IPS-15b (cell line): ENCODE results near the gene ZBTB17.

ENCODE experiments used
- H3K27me3 ChIP-seq: one replicate; pipeline ENCODE4 v1.6.1; 2013; ENCODE audit warnings: low read length; ENCODE audit not compliant: control insufficient read depth, insufficient read depth
- H3K36me3 ChIP-seq: one replicate; pipeline ENCODE4 v1.6.1; 2013; ENCODE audit warnings: low read length; ENCODE audit not compliant: control insufficient read depth, insufficient read depth
- H3K4me1 ChIP-seq: one replicate; pipeline ENCODE4 v1.6.1; 2013; ENCODE audit warnings: mild to moderate bottlenecking, low read length; ENCODE audit not compliant: control insufficient read depth, insufficient read depth
- H3K4me3 ChIP-seq: one replicate; pipeline ENCODE4 v1.5.1; 2013; ENCODE audit warnings: low read depth, low read length
- H3K9ac ChIP-seq: one replicate; pipeline ENCODE4 v1.6.1; 2013; ENCODE audit warnings: low read depth, mild to moderate bottlenecking, low read length
- H3K9me3 ChIP-seq: one replicate; pipeline ENCODE4 v1.6.1; 2013; ENCODE audit warnings: mild to moderate bottlenecking, low read length; ENCODE audit not compliant: control insufficient read depth, insufficient read depth

ZBTB17 gene

DNA sequence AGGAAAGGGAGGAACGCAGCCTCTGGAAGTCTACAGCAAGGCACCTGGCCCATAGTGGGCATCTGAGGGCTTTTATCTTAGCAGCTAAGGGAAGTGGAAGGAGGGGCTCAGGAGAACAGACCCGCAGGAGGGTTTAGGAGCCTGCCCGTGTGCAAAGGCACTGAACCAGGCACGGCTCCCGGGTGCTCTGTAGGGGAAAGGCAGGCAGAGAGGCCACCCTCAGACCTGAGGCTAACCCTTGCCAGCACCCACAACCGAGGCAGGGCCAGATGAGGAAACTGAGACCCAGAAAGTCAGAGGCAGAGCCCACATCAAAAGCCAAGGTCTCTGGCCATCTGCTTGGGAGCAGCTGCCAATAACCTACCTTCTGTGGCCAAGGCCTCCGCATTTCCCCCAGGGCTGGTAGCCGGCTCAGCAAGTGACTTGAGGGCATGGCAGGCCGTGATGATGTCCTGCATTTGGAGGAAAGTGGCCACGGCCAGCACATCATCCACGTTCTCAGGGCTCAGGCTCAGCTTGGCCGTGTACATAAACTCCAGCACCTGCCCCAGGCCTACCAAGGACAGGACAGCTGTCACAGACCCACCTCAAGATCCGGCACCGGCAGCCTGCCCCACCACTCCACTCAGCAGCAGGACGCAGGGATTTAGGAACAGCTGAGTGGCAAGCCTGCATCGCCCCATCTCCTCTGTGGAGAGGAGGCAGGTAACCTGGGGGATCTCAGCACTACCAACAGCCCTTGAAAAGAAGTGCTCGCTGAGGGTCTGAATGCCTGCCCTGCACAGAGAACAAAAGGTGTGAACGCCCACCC, 29.1 kb downstream of the ZBTB17 start:
- Histone ChIP-seq H3K4me1 (peaks cover 2% of the 10 kb centered on the region), H3K4me3 (no peak overlapping the region), H3K9me3 (no peaks in the 10 kb centered on the region), H3K9ac (no peak overlapping the region), H3K36me3 (peaks cover 46% of the 10 kb centered on the region), H3K27me3 (no peaks in the 10 kb centered on the region)

DNA sequence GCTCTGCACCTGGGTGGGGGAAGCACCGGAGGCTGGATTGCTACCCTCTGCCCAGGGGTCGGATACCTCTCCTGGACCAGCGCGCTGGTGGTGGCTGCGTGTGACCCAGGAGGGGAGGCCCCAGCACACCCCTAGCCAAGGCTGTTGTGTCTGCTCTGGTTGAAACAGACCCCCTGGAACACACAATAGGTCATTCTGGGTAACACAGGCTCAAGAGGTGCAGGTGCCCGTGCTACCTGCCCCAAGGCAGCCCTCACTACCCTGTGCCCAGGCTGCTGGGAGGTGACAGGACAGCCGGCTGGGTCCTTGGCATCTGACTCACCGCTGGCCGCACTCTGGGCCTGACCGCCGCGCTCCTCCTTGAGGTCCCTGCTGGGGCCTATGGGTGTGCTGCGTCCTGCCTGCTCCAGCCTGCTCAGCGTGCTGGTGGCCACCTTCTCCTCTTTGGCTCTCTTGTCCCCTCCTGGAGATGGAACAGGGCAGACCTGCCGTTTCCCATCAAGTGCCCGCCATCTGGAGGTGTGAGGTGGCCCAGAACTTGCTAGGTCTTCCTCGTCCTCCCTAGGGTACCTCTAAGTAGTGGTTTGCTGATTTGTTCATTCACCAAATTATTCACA, 30.0 kb downstream of the ZBTB17 start:
- Histone ChIP-seq H3K4me3 (no peak overlapping the region), H3K4me1 (peaks cover 2% of the 10 kb centered on the region), H3K27me3 (no peaks in the 10 kb centered on the region), H3K9ac (no peak overlapping the region), H3K36me3 (peaks cover 50% of the 10 kb centered on the region), H3K9me3 (no peaks in the 10 kb centered on the region)

DNA sequence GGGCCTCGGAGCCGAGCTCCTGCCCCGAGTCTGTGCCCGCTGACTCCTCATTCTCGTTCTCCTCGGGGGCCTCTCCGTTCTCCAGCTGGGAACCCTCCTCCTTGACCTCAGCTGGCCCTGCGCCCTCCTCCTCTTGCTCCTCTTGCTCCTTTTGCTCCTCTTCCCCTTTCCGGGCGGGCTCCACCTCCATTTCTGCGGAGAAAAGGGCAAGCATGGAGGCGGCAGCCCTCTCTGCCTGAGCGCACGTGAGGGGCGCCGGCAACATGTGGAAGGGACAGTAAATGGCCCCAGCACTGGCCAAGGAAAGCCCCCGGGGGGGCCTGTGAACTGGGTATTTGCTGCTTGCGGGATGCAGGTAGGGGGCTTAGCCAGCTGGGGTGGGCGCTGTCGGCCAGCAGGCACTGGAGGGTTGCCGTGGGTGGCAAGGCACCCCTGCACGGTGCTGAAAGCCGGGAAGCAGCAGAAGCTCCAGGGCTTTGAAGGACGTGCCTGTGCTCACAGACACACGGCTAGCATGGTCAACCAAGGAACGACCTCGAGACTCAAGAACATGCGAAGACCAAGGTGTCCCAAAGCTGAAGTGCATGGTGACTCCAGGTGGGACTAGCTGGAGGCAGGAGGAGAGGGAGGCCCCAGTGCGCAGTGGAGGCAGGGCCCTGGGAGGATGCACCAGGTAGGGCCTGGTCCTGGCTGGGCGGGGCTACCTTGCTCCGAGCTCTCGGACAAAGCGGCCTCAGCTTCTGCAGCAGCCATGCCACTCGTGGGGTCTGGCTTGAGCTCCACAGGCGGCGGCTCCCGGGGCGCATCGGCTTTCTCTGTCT, 30.7 kb downstream of the ZBTB17 start:
- H3K9me3 ChIP-seq, result no peaks in the 10 kb centered on the region
- no peak overlapping the region for H3K9ac ChIP-seq
- H3K36me3 ChIP-seq, result peaks cover 55% of the 10 kb centered on the region
- H3K27me3 ChIP-seq, result no peaks in the 10 kb centered on the region
- peaks cover 2% of the 10 kb centered on the region for H3K4me1 ChIP-seq
- H3K4me3 ChIP-seq, result no peak overlapping the region

DNA sequence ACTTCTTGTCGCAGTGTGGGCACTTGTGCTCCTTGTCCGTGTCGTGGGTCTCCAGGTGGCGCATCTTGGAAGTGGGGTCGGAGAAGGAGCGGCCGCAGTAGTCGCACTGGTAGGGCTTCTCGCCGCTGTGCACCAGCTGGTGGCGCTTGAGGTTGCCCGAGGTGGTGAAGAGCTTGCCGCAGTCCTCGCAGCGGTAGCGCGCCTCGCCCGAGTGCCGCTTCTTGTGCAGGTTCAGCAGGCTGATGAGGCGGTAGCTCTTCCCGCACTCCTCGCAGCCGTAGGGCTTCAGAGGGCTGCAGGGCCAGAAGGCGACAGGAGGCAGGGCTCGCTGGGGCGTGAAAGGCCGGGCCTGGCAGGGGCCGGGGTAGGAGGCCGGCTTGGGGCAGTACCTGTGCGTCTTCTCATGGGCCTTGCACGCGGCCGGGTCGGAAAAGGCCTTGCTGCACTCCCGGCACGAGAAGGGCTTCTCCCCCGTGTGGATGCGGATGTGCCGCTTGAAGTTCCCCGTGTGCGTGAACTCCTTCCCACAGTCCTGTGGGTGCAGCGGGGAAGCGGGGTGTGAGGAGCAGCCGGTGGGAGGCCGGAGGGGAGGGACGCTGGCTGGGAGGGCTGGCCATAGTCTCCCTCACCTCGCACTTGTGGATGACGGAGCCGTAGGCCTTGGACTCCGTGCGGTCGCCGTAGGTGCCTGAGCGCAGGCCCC, 31.4 kb downstream of the ZBTB17 start:
- Histone ChIP-seq H3K9ac (no peak overlapping the region), H3K4me1 (no peaks in the 10 kb centered on the region), H3K27me3 (no peaks in the 10 kb centered on the region), H3K9me3 (no peaks in the 10 kb centered on the region), H3K36me3 (peaks cover 59% of the 10 kb centered on the region), H3K4me3 (no peak overlapping the region)

DNA sequence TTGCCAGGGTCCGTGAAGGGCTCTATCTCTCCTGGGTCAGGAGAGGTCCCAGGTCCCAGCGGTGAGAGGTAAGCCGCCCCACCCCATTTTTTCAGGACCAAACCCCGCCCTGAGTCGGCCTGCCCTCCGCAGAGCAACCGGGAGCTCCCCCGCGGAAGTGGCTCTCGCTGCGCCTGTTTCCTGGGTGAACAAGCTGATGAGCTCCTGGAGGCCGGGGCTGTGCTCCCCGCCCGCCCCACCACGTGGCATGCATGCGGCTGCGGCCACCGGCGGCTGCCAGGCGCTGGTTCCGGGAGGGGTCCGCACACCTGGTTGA, 32.0 kb downstream of the ZBTB17 start:
- Histone ChIP-seq H3K4me3 (no peak overlapping the region), H3K36me3 (peaks cover 64% of the 10 kb centered on the region), H3K9ac (no peak overlapping the region), H3K9me3 (no peaks in the 10 kb centered on the region), H3K4me1 (no peaks in the 10 kb centered on the region), H3K27me3 (no peaks in the 10 kb centered on the region)

DNA sequence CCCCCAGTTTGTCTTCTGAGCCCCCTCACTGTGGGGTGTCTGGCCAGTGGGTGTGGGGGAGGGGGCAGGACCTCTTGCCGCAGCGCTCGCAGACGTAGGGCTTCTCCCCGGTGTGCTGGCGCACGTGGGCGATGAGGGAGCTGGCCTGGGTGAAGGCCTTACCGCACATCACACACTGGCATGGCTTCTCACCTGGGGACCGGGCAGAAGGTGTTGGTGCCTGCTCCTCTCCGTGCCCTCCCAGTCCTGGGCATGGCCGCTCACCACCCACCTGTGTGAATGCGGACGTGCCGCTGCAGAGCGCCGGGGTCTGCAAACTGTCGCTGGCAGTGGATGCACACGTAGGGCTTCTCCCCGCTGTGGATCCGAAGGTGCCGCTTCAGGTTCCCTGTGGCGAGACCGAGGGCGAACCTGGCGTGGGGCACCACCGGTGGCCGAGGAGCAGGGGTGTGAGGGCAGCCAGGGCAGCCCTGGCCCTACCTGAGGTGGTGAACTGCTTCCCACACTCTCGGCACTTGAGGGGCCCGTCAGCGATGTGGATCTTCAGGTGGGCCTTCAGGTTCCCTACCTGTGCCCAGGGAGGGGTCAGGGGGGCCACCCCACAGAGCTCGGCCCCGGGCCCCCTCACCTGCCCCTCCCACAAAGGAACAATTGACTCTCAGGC, 32.4 kb downstream of the ZBTB17 start:
- no peak overlapping the region for H3K9ac ChIP-seq
- H3K4me1 ChIP-seq, result no peaks in the 10 kb centered on the region
- no peak overlapping the region for H3K4me3 ChIP-seq
- peaks cover 68% of the 10 kb centered on the region for H3K36me3 ChIP-seq
- no peaks in the 10 kb centered on the region for H3K9me3 ChIP-seq
- no peaks in the 10 kb centered on the region for H3K27me3 ChIP-seq

DNA sequence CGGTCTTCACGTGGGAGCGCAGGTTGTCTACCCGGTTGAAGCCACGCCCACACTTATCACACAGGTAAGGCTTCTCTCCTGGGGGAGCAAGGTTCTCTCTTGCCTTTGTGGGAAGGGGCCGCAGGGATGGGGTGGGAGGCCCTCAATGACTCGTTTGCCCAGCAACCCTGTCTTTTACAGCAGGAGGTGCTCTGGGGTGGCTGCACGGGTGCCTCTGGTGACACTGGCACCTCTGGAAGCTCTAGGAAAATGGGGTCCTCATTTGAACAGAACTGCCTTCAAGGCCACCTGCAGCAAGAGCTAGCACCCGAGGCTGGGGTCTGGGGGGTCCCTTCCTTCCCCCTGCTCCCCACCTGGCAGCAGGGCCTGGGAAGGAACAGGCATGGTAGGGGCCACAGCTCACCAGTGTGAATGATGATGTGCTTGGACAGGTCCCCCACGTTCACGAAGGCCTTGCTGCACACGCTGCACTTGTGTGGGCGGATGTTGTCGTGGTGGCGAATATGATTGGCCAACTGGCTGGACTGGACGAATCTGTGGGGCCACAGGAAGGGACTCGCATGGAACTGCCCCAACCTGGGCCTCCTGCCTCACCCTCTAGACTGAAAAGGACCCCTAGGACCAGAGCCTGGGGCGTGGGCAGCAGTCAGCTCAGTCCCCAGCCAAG, 33.1 kb downstream of the ZBTB17 start:
- H3K9ac ChIP-seq, result no peak overlapping the region
- peaks cover 74% of the 10 kb centered on the region for H3K36me3 ChIP-seq

DNA sequence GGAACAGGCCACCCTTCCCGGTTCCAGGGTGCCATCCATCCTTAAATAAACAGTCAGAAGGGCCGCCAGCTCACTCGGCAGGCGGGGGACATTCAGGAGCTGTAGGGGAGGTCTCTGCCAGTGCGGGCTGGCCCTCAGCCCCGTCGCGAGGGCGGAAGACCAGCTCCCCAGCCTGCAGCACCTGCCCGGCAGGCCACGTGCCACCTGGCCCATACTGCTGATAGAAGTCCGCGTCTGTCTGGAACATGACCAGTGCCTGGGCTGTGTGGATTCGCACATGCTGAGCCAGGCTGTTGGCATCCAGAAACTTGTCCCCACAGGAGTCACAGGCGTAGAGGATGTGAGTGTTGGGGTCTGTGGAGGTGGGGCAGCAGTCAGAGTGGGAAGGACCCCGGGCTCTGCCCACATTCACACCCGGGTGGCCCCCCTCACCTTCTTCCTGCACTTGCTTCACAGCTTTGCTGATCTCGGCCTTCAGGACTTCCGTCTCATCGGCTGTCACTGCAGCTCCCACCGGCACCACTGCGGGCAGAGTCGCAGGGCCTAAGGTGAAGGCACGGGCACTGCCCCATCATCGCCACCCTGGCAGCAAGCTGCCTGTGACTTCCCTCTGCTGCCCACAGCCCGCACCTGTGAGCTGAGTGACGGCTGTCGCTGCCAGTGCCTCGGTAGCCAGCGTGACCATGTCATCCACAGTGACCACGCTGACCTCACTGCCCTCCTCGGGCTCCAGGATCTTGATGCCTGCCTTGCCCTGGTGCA, 33.8 kb downstream of the ZBTB17 start:
- Histone ChIP-seq H3K4me3 (no peak overlapping the region), H3K9ac (no peak overlapping the region), H3K36me3 (peaks cover 77% of the 10 kb centered on the region), H3K27me3 (no peaks in the 10 kb centered on the region), H3K9me3 (no peaks in the 10 kb centered on the region), H3K4me1 (no peaks in the 10 kb centered on the region)

More for the DNA sequence above, 33.1 kb downstream of the ZBTB17 start:
- Histone ChIP-seq H3K27me3 (no peaks in the 10 kb centered on the region), H3K4me3 (no peak overlapping the region), H3K4me1 (no peaks in the 10 kb centered on the region), H3K9me3 (no peaks in the 10 kb centered on the region)

DNA sequence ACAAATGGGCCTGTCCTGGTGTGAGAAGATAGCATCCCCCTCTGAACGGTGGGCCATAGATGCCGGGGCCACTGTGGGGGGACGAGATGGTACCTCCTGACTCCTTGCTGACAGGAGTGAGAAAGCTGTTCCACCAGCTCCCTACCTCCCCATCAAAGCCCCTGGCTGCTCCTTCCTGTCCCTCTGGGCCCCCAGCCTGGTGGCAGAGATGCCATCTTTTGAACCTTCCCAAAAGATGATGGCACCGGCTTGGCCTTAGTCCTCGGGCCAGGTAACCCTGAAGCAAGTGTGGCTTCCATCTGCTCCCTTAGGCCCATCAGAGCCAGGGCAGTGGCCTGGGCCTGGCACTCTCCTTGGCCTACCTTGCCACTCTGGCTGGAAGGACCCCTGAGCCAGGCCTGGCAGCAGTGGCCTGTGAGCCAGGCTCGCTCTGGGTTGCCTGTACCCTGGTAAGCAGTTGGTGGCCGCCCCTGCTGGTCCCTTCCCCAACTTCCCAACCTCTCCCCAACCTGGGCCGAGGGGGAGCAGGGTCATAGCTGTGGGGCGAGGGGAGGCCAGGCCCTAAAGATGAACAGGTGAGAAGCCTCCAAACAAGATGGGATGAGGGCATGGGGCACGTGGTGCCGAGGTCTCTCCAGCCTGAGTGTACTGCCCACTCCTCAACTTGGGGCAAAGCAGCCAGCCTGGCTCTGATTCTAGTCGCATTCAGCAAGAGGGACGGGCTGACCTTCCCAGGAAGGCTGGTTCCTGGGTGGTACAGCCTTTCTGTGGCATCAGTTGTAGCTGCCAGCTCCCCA, 34.7 kb downstream of the ZBTB17 start:
- H3K9ac ChIP-seq, result no peak overlapping the region
- H3K36me3 ChIP-seq, result peaks cover 77% of the 10 kb centered on the region
- no peak overlapping the region for H3K4me3 ChIP-seq
- H3K4me1 ChIP-seq, result no peaks in the 10 kb centered on the region
- no peaks in the 10 kb centered on the region for H3K9me3 ChIP-seq
- no peaks in the 10 kb centered on the region for H3K27me3 ChIP-seq
